Measurements from ENCODE around the gene ALKAL2. TPM values are rescaled to one million over a fixed set of nuclear protein-coding genes. Genes with fewer than 3 reads are reported as not detected.

The ALKAL2 gene
- total RNA-seq, 1 experiment from 2014 or later: 3.5 TPM

- no peak for TF ChIP-seq ZNF425 (CRISPR knock-in tag; conservative IDR thresholded peaks at IDR 0.05)
- no peak for TF ChIP-seq ZNF232 (CRISPR knock-in tag; IDR thresholded peaks at IDR 0.05)
- TF ChIP-seq CTCF (IDR thresholded peaks at IDR 0.05): no peak
- no peak for TF ChIP-seq SP1 (CRISPR knock-in tag; conservative IDR thresholded peaks at IDR 0.05)
- TF ChIP-seq ZNF532 (CRISPR knock-in tag; IDR thresholded peaks at IDR 0.05; ENCODE audit: borderline replicate concordance): no peak
These were observed 49.0 kb downstream of the ALKAL2 start (continued) for GRCh38 chr2:238869-239268.

- CTCF ChIA-PET: interaction anchor here (2.7 kb wide), 1 partner anchor 8 kb away, joined by 16 read pairs; no protein-coding TSS in a partner anchor
- no peak for TF ChIP-seq AR (CRISPR knock-in tag; IDR thresholded peaks at IDR 0.05)
- TF ChIP-seq ZNF416 (CRISPR knock-in tag; IDR thresholded peaks at IDR 0.05): no peak
- no peak for TF ChIP-seq OVOL2 (CRISPR knock-in tag; IDR thresholded peaks at IDR 0.05; ENCODE audit: borderline replicate concordance)
- TF ChIP-seq FOXP4 (CRISPR knock-in tag; IDR thresholded peaks at IDR 0.05): no peak
- TF ChIP-seq AFF4 (CRISPR knock-in tag; IDR thresholded peaks at IDR 0.05; ENCODE audit: borderline replicate concordance): no peak
- no peak for TF ChIP-seq ZMAT4 (CRISPR knock-in tag; IDR thresholded peaks at IDR 0.05)
- no peak for TF ChIP-seq ZNF423 (CRISPR knock-in tag; IDR thresholded peaks at IDR 0.05)
- no peak for TF ChIP-seq PREB (CRISPR knock-in tag; IDR thresholded peaks at IDR 0.05; ENCODE audit: borderline replicate concordance)
- no peak for TF ChIP-seq GTF2I (CRISPR knock-in tag; conservative IDR thresholded peaks at IDR 0.05)
These were observed 49.5 kb downstream of the ALKAL2 start for GRCh38 chr2:238431-238830.

More at GRCh38 chr2:238431-238830, 49.5 kb downstream of the ALKAL2 start:
- POLR2A ChIA-PET: no interaction called here
- peaks cover 9% of the 10 kb centered on the region for H3K9me3 Mint-ChIP-seq
- H3K27me3 Mint-ChIP-seq (ENCODE audit: low read depth): no peaks in the 10 kb centered on the region
- ATAC-seq: no peak
- 0 out of 2 replicates have a peak overlapping the region, but pooled peaks have one; percentile 39 for H3K27ac Mint-ChIP-seq
- peaks cover 22% of the 10 kb centered on the region for H3K4me1 Mint-ChIP-seq
- H3K36me3 Mint-ChIP-seq: peaks cover 26% of the 10 kb centered on the region
- no peak overlapping the region for H3K4me3 Mint-ChIP-seq
- DNase-seq (ENCODE audit: low spot score): no peak
